ENCODE measurements around the gene ANKRD10. TPM values are rescaled to one million over a fixed set of nuclear protein-coding genes. Genes with fewer than 3 reads are reported as not detected.

ANKRD10 gene
- polyA plus RNA-seq, 1 donor = 172 TPM

DNA sequence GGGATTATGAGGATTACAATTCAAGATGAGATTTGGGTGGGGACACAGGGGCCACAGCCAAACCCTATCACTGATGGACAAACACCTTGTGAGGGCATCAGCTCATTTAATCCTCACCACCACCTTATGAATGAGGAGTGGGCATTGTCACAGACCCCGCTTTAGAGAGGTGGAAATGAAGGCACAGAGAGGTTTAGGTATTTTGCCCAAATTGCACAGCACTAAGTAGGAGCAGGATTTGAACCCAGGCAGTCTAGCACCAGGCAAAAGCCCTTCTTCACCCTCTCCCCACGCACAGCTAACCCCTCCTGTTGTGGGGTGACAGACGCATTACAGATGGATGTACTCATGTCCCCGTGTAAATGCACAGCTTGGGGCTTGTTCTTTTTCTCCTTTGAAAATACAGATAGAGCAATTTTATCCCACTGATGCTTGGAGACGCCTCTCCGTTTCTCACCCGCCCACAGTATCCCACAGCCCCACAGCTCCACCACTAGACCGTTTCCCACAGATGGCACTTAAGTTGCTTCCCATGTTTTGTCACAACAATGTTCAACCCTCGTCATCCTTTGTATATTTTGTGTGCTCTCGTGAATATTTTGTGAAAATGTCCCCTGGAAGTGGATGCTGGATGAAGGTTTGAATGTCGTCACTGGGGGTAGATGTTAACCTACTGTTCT lies 48.2 kb downstream of the ANKRD10 start:
- Histone ChIP-seq H3K9me3 (ENCODE audit: control insufficient read depth, low read depth, low read length) (no peaks in the 10 kb centered on the region), H3K4me1 (ENCODE audit: control insufficient read depth, insufficient read depth, low read length) (no peaks in the 10 kb centered on the region), H3K27me3 (ENCODE audit: control insufficient read depth, insufficient read depth, low read length) (peaks cover 14% of the 10 kb centered on the region), H3K4me3 (ENCODE audit: low read length) (no peak overlapping the region), H3K27ac (ENCODE audit: low read length) (no peak overlapping the region), H3K36me3 (ENCODE audit: control insufficient read depth, insufficient read depth, low read length) (no peaks in the 10 kb centered on the region)
- DNase-seq = no peak
- WGBS (ENCODE audit: insufficient coverage, low lambda C conversion rate) = 100% methylated on average over 2 of the region's 11 CpGs

DNA sequence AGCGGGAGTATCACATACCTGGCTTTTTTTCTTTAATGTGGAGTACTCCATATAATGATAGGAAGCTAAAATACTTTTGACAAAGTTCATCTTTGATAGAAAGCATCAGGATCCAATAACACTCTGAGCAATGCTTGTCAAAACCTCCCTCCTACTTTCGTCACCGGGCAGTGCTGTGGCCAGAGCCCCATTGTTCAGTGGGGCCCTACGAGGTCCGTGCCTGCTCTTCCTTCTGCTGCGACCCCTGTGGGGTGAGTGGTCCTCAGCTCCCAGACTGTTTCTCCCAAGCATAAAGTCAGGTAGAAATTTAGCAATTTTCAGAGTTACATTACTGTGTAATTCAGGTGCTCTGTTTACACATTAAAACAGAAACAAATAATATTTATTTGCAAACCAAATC lies 51.2 kb downstream of the ANKRD10 start:
- DNase-seq = no peak

DNA sequence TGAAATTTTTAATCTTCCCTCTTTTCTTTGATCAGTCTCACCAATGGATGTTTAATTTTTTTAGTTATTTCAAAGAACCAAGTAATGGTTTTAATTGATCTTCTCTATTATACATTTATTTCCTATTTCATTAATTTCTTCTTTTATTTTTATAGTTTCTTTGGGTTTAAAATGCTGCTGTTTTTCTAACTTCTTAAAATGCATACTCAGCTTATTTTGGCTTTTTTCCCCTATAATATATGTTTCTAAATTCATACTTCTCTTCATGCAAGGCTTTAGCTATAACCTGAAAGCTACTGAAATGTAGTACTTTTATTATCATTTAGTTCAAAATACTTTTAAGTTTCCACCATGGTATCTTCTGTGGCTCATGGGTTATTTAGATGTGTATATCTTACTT lies 53.9 kb downstream of the ANKRD10 start:
- H3K27me3 ChIP-seq (ENCODE audit: control insufficient read depth, insufficient read depth, low read length) = no peaks in the 10 kb centered on the region
- no peak overlapping the region for H3K27ac ChIP-seq (ENCODE audit: low read length)
- no peaks in the 10 kb centered on the region for H3K4me1 ChIP-seq (ENCODE audit: control insufficient read depth, insufficient read depth, low read length)
- H3K36me3 ChIP-seq (ENCODE audit: control insufficient read depth, insufficient read depth, low read length) = no peaks in the 10 kb centered on the region
- DNase-seq = no peak
- H3K9me3 ChIP-seq (ENCODE audit: control insufficient read depth, low read depth, low read length) = no peaks in the 10 kb centered on the region
- H3K4me3 ChIP-seq (ENCODE audit: low read length) = no peak overlapping the region

More for the DNA sequence above, 51.2 kb downstream of the ANKRD10 start:
- no peak overlapping the region for H3K27ac ChIP-seq (ENCODE audit: low read length)
- no CpG with 5 or more reads among the region's 6 CpGs for WGBS (ENCODE audit: insufficient coverage, low lambda C conversion rate)
- H3K27me3 ChIP-seq (ENCODE audit: control insufficient read depth, insufficient read depth, low read length) = peaks cover 4% of the 10 kb centered on the region
- H3K9me3 ChIP-seq (ENCODE audit: control insufficient read depth, low read depth, low read length) = no peaks in the 10 kb centered on the region
- H3K36me3 ChIP-seq (ENCODE audit: control insufficient read depth, insufficient read depth, low read length) = no peaks in the 10 kb centered on the region
- no peak overlapping the region for H3K4me3 ChIP-seq (ENCODE audit: low read length)
- no peaks in the 10 kb centered on the region for H3K4me1 ChIP-seq (ENCODE audit: control insufficient read depth, insufficient read depth, low read length)

DNA sequence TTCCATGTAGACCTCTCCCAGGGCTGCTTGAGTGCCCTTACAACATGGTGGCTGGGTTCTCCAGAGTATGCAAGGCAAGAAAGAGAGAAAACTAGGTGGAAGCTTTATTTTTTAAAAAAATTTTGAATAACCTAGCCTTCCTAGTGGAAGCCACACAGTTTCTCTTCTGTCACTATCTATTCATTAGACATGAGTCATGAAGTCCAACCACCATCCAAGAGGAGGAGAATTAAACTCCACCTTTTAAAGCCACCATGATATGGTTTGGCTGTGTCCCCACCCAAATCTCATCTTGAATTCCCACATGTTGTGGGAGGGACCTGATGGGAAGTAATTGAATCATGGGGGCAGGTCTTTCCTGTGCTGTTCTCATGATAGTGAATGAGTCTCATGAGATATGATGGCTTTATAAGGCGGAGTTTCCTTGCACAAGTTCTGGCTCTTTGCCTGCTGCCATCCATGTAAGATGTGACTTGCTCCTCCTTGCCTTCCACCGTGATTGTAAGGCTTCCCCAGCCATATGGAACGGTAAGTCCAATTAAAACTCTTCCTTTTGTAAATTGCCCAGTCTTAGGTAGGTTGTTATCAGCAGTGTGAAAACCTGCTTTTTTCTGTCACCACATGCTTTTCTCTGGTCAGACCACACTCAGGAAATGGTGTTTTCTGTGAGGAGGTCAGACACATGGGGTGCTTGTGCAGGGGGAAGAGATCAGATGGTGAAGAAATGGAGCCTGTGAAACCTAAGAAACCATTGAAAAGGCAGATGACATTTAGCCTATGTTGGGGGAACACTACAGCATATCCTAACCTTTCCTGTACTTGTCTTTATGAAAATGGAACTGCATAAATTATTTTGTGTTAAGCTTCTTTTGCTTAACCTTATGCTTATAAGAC lies 57.7 kb downstream of the ANKRD10 start:
- no peaks in the 10 kb centered on the region for H3K36me3 ChIP-seq (ENCODE audit: control insufficient read depth, insufficient read depth, low read length)
- WGBS (ENCODE audit: insufficient coverage, low lambda C conversion rate) = 80% methylated on average over 1 of the region's 3 CpGs
- H3K4me1 ChIP-seq (ENCODE audit: control insufficient read depth, insufficient read depth, low read length) = no peaks in the 10 kb centered on the region
- H3K4me3 ChIP-seq (ENCODE audit: low read length) = no peak overlapping the region
- DNase-seq = no peak
- H3K9me3 ChIP-seq (ENCODE audit: control insufficient read depth, low read depth, low read length) = no peaks in the 10 kb centered on the region
- H3K27ac ChIP-seq (ENCODE audit: low read length) = no peak overlapping the region
- H3K27me3 ChIP-seq (ENCODE audit: control insufficient read depth, insufficient read depth, low read length) = no peaks in the 10 kb centered on the region

DNA sequence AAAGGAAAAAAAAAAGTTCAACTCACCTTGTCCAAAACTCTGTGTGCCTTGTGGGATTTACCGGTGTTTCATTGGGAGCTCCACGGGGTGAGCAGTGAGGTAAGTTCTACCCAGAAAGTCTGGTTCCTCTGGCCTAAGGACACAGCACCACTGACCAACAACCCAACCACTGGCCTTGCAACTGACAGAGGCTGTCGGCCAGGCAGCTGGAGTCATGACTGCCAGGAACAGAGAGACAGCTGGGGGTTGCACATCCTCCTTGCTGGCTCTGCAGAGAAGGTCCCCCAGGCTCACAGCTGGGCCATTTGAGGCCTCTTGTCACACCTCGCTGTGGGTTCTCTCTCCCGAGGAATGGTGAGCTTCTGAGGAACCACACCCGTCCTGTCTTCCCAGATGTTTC lies 59.5 kb downstream of the ANKRD10 start:
- WGBS (ENCODE audit: insufficient coverage, low lambda C conversion rate) = 67% methylated on average over 1 of the region's 6 CpGs
- Histone ChIP-seq H3K27me3 (ENCODE audit: control insufficient read depth, insufficient read depth, low read length) (no peaks in the 10 kb centered on the region), H3K4me3 (ENCODE audit: low read length) (no peak overlapping the region), H3K9me3 (ENCODE audit: control insufficient read depth, low read depth, low read length) (no peaks in the 10 kb centered on the region), H3K4me1 (ENCODE audit: control insufficient read depth, insufficient read depth, low read length) (no peaks in the 10 kb centered on the region), H3K27ac (ENCODE audit: low read length) (no peak overlapping the region), H3K36me3 (ENCODE audit: control insufficient read depth, insufficient read depth, low read length) (no peaks in the 10 kb centered on the region)
- no peak for DNase-seq

DNA sequence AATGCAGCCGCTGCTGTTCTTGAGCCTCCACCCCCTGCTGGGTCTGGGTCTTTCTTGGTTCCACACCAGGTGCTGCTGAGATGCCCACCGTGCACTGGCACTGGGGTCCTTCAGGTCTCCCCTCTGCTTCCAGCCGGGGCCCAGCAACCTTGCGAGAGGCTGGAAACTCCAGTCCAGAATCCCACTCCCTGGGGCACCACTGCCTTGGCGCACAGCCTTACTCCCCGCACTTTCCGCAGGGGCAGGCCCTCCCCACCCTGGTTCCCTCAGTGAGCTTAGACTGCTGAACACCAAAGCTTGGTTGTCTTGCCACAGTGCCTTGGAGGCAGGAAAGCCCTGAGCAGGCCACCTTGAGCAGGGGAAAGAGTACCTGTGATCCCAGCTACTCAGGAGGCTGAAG lies 60.0 kb downstream of the ANKRD10 start:
- H3K36me3 ChIP-seq (ENCODE audit: control insufficient read depth, insufficient read depth, low read length) = no peaks in the 10 kb centered on the region
- 100% methylated on average over 1 of the region's 7 CpGs for WGBS (ENCODE audit: insufficient coverage, low lambda C conversion rate)
- H3K9me3 ChIP-seq (ENCODE audit: control insufficient read depth, low read depth, low read length) = no peaks in the 10 kb centered on the region
- H3K4me3 ChIP-seq (ENCODE audit: low read length) = no peak overlapping the region
- no peaks in the 10 kb centered on the region for H3K27me3 ChIP-seq (ENCODE audit: control insufficient read depth, insufficient read depth, low read length)
- no peak for DNase-seq
- no peak overlapping the region for H3K27ac ChIP-seq (ENCODE audit: low read length)
- no peaks in the 10 kb centered on the region for H3K4me1 ChIP-seq (ENCODE audit: control insufficient read depth, insufficient read depth, low read length)

DNA sequence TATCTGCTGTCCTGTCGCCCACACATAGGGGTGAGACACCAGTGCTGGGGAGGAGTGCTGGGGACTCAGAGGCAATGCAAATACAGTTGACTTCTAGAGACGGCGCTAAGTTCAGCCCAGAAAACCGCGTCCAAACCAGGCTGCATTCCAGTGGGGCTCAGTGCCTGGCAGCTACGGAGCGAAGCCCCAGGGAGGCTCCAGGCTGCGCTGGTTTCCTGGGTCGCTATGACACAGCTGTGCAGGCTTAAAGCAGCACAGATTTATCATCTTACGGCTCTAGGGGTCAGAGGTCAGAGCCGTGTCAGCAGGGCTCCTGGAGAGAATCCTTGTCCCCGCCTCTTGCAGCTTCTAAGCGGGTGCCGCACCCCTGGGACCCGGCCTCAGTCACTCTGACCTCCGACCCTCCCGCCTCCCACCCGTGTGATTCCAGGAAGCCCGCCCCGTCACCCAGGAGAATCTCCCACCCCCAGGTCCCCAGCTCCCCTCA lies 61.6 kb downstream of the ANKRD10 start:
- H3K36me3 ChIP-seq (ENCODE audit: control insufficient read depth, insufficient read depth, low read length) = no peaks in the 10 kb centered on the region
- H3K4me1 ChIP-seq (ENCODE audit: control insufficient read depth, insufficient read depth, low read length) = no peaks in the 10 kb centered on the region
- no peak overlapping the region for H3K27ac ChIP-seq (ENCODE audit: low read length)
- WGBS (ENCODE audit: insufficient coverage, low lambda C conversion rate) = no CpG with 5 or more reads among the region's 20 CpGs
- H3K9me3 ChIP-seq (ENCODE audit: control insufficient read depth, low read depth, low read length) = no peaks in the 10 kb centered on the region
- H3K4me3 ChIP-seq (ENCODE audit: low read length) = no peak overlapping the region
- no peaks in the 10 kb centered on the region for H3K27me3 ChIP-seq (ENCODE audit: control insufficient read depth, insufficient read depth, low read length)
- DNase-seq = no peak

DNA sequence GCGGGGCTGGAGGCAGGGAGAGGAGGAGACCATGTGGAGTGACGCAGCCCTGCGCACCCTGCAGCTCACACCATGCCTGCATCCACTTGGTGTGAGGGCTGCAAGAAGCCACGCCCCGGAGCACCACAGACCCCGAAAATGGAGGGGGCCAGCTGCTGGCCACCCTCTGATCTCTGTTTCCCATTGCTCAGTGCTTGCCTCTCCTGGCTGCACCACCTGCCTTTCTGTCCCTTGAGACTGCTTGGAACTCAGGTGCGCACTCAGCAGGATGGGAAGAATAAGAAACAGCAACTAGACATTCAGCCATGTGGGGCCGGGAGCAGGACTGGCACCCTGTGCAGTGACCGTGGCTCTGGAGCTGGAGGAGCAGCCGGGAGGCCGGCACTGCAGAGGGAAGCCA lies 64.0 kb downstream of the ANKRD10 start:
- no peak overlapping the region for H3K27ac ChIP-seq (ENCODE audit: low read length)
- no peak overlapping the region for H3K4me3 ChIP-seq (ENCODE audit: low read length)
- H3K27me3 ChIP-seq (ENCODE audit: control insufficient read depth, insufficient read depth, low read length) = peaks cover 4% of the 10 kb centered on the region
- H3K36me3 ChIP-seq (ENCODE audit: control insufficient read depth, insufficient read depth, low read length) = no peaks in the 10 kb centered on the region
- no peak for DNase-seq
- WGBS (ENCODE audit: insufficient coverage, low lambda C conversion rate) = 80% methylated on average over 1 of the region's 11 CpGs
- H3K4me1 ChIP-seq (ENCODE audit: control insufficient read depth, insufficient read depth, low read length) = no peaks in the 10 kb centered on the region
- no peaks in the 10 kb centered on the region for H3K9me3 ChIP-seq (ENCODE audit: control insufficient read depth, low read depth, low read length)

DNA sequence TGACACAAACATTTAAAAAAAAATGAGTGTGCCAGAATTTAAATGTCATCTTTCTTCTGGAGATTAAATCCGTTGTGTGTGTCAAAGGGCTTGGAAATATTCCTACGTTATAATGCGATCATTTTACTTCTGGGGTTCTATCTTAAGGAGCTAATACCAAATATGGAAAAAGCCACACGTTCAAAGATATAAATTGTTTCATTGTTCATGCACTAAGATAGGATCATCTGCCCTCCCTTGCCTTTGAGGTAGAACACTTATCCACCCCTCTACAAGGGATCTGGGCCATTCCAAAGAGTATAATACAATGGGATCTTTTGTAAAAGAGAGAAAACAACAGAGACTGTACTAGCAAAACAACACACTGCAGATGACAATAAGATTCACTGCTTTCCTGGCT lies 64.9 kb downstream of the ANKRD10 start:
- Histone ChIP-seq H3K27ac (ENCODE audit: low read length) (no peak overlapping the region), H3K27me3 (ENCODE audit: control insufficient read depth, insufficient read depth, low read length) (peaks cover 4% of the 10 kb centered on the region), H3K9me3 (ENCODE audit: control insufficient read depth, low read depth, low read length) (no peaks in the 10 kb centered on the region), H3K36me3 (ENCODE audit: control insufficient read depth, insufficient read depth, low read length) (no peaks in the 10 kb centered on the region), H3K4me3 (ENCODE audit: low read length) (no peak overlapping the region), H3K4me1 (ENCODE audit: control insufficient read depth, insufficient read depth, low read length) (no peaks in the 10 kb centered on the region)
- DNase-seq = no peak
- 71% methylated on average over 2 of the region's 4 CpGs for WGBS (ENCODE audit: insufficient coverage, low lambda C conversion rate)

DNA sequence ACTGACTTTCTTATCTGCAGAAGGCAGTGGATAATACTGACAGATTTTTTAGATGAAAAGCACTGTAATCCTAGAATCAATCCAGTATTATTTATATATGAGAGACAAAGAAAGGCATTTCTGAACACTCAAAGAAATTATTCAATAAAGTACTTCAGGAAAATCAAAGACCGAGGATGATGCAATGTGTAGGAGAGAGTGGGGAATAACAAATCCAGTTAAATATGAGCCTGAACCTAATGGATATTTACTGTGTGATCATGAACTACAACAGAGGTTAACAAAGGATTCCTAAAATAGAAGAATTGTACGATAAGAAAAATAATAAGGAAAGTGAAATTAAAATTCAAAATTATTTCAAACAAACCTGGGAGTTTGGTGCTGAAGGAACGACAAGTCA lies 69.3 kb downstream of the ANKRD10 start:
- no peak overlapping the region for H3K27ac ChIP-seq (ENCODE audit: low read length)

More for the DNA sequence above, 69.3 kb downstream of the ANKRD10 start:
- WGBS (ENCODE audit: insufficient coverage, low lambda C conversion rate) = 65% methylated on average over 3 of the region's 3 CpGs
- Histone ChIP-seq H3K4me1 (ENCODE audit: control insufficient read depth, insufficient read depth, low read length) (no peaks in the 10 kb centered on the region), H3K27me3 (ENCODE audit: control insufficient read depth, insufficient read depth, low read length) (peaks cover 8% of the 10 kb centered on the region), H3K36me3 (ENCODE audit: control insufficient read depth, insufficient read depth, low read length) (no peaks in the 10 kb centered on the region), H3K4me3 (ENCODE audit: low read length) (no peak overlapping the region), H3K9me3 (ENCODE audit: control insufficient read depth, low read depth, low read length) (no peaks in the 10 kb centered on the region)
- no peak for DNase-seq
